T-helper 2 cell (primary cell): ENCODE measurements around the gene MAGOH.
"Not testable (repeated sequence)": the region's sequence is repeated elsewhere in the genome, so short reads cannot be mapped to it uniquely, and the experiment has no call there.

ENCODE experiments used
- DNase-seq, 5 experiments: peaks; one replicate each; pipeline versions ENCODE4 v3.0.0 to v3.0.0-alpha.2; 2012 to 2022

Gene MAGOH

DNA sequence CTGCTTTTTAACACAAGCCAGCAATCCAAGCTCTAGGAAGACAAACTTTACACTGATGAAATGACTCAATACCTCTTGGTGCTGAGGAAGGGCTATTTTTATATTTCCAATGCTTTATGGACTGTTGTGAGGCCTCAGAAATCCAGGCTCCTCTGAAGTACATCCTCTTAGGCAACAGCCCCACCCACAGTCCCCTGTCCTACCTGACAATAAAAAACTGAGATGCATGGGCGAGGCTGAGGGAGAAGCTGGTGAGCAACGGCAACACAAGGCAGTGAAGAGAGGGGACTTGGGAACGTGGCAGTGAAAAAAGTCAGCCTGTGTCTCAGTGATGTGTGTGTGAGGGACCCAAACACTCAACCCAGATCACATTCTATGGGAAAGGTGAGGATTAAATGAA, 51.8 kb downstream of the MAGOH start:
- DNase-seq, result no peak

DNA sequence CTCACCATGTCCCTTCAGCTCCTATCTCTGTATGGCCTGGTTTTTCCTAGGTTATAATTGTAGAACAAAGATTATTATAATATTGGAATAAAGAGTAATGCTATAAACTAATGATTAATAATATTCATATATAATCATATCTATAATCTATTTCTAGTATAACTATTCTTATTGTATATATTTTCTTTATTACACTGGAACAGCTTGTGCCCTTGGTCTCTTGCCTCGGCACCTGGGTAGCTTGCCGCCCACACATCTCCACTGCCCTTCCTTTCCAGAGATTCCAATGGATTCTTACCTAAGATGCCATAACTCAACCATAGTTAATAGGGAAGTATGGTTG, 52.4 kb downstream of the MAGOH start:
- not testable (repeated sequence) for DNase-seq

DNA sequence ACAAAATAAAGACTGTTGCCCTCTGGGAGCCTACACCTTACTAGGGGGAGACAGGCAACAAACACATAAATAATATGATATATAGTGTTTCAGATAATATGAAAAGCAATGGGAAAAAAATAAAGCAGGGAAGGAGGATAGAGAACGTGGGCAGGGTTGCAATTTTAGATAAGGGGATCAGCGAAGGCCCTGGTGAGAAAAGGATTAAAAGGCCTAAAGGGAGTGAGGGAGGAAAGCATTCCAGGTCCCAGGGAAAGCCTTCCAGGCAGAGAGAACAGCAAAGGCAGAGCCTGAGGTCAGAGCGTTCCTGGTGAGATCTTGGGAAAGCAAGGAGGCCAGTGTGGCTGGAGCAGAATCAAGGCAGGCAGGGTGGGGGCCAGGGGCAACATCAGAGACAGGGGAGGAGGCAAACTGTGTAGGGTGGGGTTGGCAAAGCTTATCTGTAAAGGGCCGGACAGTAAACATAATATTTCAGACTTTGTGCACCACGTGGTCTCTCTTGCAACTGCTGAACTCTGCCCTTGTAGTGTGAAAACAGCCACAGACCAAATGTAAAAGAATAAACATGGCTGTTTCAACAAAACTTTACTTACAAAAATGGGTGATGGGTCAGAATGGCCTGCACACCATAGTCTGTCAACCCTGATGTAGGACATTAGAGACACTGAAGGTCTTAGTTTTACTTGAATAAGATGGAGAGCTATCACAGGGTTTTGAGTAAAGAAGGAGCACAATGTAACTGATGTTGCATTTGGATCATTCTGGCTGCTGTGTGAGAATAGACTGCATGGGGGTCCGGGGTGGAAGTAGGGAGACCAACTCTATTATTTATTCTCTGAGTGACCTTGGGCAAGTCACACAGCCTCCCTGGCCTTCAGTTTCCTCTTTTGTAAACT, 55.0 kb downstream of the MAGOH start:
- no peak for DNase-seq

DNA sequence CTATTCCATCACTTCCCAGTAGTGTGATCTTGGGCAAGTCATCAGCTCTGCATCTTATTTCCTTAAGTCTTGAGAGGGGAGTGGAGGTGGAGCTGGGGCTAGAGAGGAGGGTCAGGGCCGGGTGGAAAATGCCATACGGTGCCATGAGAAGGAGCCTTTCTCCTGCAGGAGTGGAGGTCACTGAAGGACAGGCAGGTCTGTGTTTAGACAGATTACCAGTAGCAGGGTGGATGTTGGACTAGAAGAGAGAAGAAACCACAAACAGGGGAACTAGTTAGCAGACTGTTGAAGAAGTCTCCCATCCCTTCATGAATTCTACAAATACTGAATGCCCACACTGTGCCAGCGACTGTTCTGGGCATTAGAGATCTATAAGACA, 55.6 kb downstream of the MAGOH start:
- no peak for DNase-seq

DNA sequence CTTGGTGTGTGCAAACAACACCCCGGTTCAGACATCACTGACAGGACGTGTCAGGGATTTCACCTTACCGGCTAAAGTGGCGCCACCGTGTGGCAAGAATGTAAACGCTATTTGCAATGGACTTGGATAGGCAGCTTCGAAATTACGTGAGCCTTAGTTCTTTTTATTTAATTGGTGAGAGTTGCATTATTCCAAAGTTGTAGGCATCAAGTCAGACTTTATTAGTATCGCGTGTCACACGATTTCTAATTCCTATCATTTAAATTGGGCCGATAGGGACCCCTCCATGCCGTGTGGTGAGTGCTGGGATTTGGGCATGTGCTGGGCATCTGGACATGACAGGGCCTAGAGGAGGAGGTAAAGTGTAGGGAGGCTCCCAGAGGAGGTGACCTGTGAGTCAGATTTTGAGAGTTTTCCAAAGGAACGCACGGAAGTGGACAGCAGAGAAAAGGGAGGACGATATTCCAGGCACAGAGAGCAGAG, 56.2 kb downstream of the MAGOH start:
- peak; percentile 45 to 81 (median 67) for DNase-seq

DNA sequence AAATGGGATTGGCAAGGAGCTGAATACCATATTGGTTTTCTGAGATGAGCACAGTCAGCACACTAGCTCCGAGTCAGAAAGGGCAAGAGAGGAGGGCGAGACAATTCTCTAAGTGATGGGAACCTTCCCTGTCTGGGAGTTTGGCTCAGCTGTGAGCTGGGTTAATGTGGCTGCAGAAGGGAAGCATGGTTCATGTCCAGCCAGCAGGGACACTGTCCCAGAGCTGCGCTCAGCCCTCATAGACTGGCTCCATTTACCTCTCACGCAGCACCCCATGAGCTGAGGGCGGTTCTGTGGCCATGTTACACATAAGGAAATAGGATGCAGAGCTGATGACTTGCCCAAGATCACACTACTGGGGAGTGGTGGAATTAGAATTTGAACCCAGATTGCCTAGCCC, 57.4 kb downstream of the MAGOH start:
- DNase-seq, result no peak

DNA sequence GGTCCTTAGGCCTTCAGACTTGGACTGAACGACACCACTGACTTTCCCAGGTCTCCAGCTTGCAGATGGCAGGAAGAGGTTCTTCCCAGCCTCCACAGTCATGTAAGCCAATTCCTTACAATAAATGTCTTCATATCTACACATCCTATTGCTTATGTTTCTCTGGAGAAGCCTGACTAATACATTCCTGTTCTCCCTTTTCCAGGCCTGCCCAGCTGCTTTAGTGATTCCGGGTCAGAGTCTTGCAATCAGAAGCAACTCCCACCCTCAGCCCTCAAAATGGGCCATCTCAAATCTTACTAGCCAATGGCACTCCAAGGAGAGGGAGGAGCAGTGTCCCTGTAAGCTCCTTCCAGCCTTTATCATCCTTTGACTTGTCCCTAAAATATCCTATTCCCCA, 58.1 kb downstream of the MAGOH start:
- DNase-seq, result no peak
